HEK293 (cell line): ENCODE measurements around the gene XPO1.

ENCODE experiments used
- ATF2 ChIP-seq: fragments of 450-650 bp; formaldehyde crosslinking; IDR thresholded peaks from 2 replicates; pipeline ENCODE4 v1.5.1; 2016; ENCODE audit warnings: missing biosample characterization, missing genetic modification characterization, low read depth
- BCL11A ChIP-seq: fragments of 450-650 bp; formaldehyde crosslinking; IDR thresholded peaks from 2 replicates; pipeline ENCODE4 v1.5.1; 2016; ENCODE audit warnings: low read depth, missing biosample characterization, missing genetic modification characterization
- GLIS1 ChIP-seq: fragments of 450-650 bp; formaldehyde crosslinking; IDR thresholded peaks from 2 replicates; pipeline ENCODE4 v1.5.1; 2016; ENCODE audit warnings: missing biosample characterization, missing genetic modification characterization
- GLIS2 ChIP-seq: fragments of 450-650 bp; formaldehyde crosslinking; IDR thresholded peaks from 2 replicates; pipeline ENCODE4 v1.5.1; 2016; ENCODE audit warnings: missing biosample characterization, missing genetic modification characterization
- HOXA7 ChIP-seq: sonication (generic); formaldehyde crosslinking; IDR thresholded peaks from 2 replicates; pipeline ENCODE4 v1.8.1; 2022; ENCODE audit warnings: missing genetic modification reagents, borderline replicate concordance
- KLF9 ChIP-seq: fragments of 450-650 bp; formaldehyde crosslinking; IDR thresholded peaks from 2 replicates; pipeline ENCODE4 v1.5.1; 2016; ENCODE audit warnings: missing biosample characterization, missing genetic modification characterization, low read depth
- MZF1 ChIP-seq: fragments of 450-650 bp; formaldehyde crosslinking; IDR thresholded peaks from 2 replicates; pipeline ENCODE4 v1.5.1; 2017; ENCODE audit warnings: missing biosample characterization, missing genetic modification characterization, borderline replicate concordance
- PRDM2 ChIP-seq: fragments of 450-650 bp; formaldehyde crosslinking; IDR thresholded peaks from 2 replicates; pipeline ENCODE4 v1.5.1; 2016; ENCODE audit warnings: missing biosample characterization, missing genetic modification characterization, borderline replicate concordance
- SETDB1 ChIP-seq: IDR thresholded peaks from one replicate; pipeline ENCODE4 v1.6.1; 2017; ENCODE audit warnings: mild to moderate bottlenecking, low read length, moderate library complexity, mixed read lengths; ENCODE audit not compliant: insufficient read length
- ZBTB26 ChIP-seq: fragments of 450-650 bp; formaldehyde crosslinking; optimal IDR thresholded peaks from 2 replicates; pipeline ENCODE3; 2016; ENCODE audit warnings: missing biosample characterization, mild to moderate bottlenecking, missing genetic modification characterization
- ZNF10 ChIP-seq: fragments of 450-650 bp; formaldehyde crosslinking; IDR thresholded peaks from 2 replicates; pipeline ENCODE4 v1.5.1; 2017; ENCODE audit warnings: missing biosample characterization, missing genetic modification characterization
- ZNF121 ChIP-seq: fragments of 450-650 bp; formaldehyde crosslinking; IDR thresholded peaks from 2 replicates; pipeline ENCODE4 v1.5.1; 2016; ENCODE audit warnings: missing biosample characterization, missing genetic modification characterization
- ZNF155 ChIP-seq: fragments of 450-650 bp; formaldehyde crosslinking; IDR thresholded peaks from 2 replicates; pipeline ENCODE4 v1.5.1; 2016; ENCODE audit warnings: missing biosample characterization, missing genetic modification characterization
- ZNF169 ChIP-seq: fragments of 450-650 bp; formaldehyde crosslinking; IDR thresholded peaks from 2 replicates; pipeline ENCODE4 v1.5.1; 2016; ENCODE audit warnings: missing biosample characterization, missing genetic modification characterization
- ZNF341 ChIP-seq: fragments of 450-650 bp; formaldehyde crosslinking; IDR thresholded peaks from 2 replicates; pipeline ENCODE4; 2016; ENCODE audit warnings: low read depth, missing biosample characterization, missing genetic modification characterization
- ZNF350 ChIP-seq: fragments of 450-650 bp; formaldehyde crosslinking; IDR thresholded peaks from 2 replicates; pipeline ENCODE4 v1.5.0; 2017; ENCODE audit warnings: missing biosample characterization, mild to moderate bottlenecking, missing genetic modification characterization
- ZNF362 ChIP-seq: fragments of 450-650 bp; formaldehyde crosslinking; IDR thresholded peaks from 2 replicates; pipeline ENCODE4 v1.5.1; 2016; ENCODE audit warnings: missing biosample characterization, missing genetic modification characterization
- ZNF366 ChIP-seq: fragments of 450-650 bp; formaldehyde crosslinking; conservative IDR thresholded peaks from 2 replicates; pipeline ENCODE4 v1.5.1; 2016; ENCODE audit warnings: missing biosample characterization, missing genetic modification characterization
- ZNF473 ChIP-seq: fragments of 450-650 bp; formaldehyde crosslinking; IDR thresholded peaks from 2 replicates; pipeline ENCODE4 v1.5.1; 2017; ENCODE audit warnings: missing biosample characterization, missing genetic modification characterization
- ZNF544 ChIP-seq: fragments of 450-650 bp; formaldehyde crosslinking; IDR thresholded peaks from 2 replicates; pipeline ENCODE4 v1.5.0; 2017; ENCODE audit warnings: missing biosample characterization, missing genetic modification characterization
- ZNF621 ChIP-seq: fragments of 450-650 bp; formaldehyde crosslinking; IDR thresholded peaks from 2 replicates; pipeline ENCODE4 v1.5.1; 2017; ENCODE audit warnings: missing biosample characterization, missing genetic modification characterization
- ZNF658 ChIP-seq: fragments of 450-650 bp; formaldehyde crosslinking; IDR thresholded peaks from 2 replicates; pipeline ENCODE4; 2016; ENCODE audit warnings: missing biosample characterization, missing genetic modification characterization
- ZNF785 ChIP-seq: fragments of 450-650 bp; formaldehyde crosslinking; IDR thresholded peaks from 2 replicates; pipeline ENCODE4 v1.5.1; 2016; ENCODE audit warnings: missing biosample characterization, missing genetic modification characterization
- ZNF791 ChIP-seq: fragments of 450-650 bp; formaldehyde crosslinking; IDR thresholded peaks from 2 replicates; pipeline ENCODE4 v1.5.1; 2016; ENCODE audit warnings: missing biosample characterization, missing genetic modification characterization
- ZNF830 ChIP-seq: fragments of 450-650 bp; IDR thresholded peaks from 2 replicates; pipeline ENCODE4 v1.5.0; 2018; ENCODE audit warnings: missing biosample characterization, missing genetic modification characterization, low read depth, mild to moderate bottlenecking, moderate library complexity
- ZSCAN16 ChIP-seq: fragments of 450-650 bp; formaldehyde crosslinking; IDR thresholded peaks from 2 replicates; pipeline ENCODE4 v1.5.1; 2016; ENCODE audit warnings: missing biosample characterization, missing genetic modification characterization
- TF ChIP-seq, protein P1 (sequence below): fragments of 450-650 bp; formaldehyde crosslinking; IDR thresholded peaks from 2 replicates; pipeline ENCODE4 v1.5.1; 2016; ENCODE audit warnings: missing biosample characterization, missing genetic modification characterization
- TF ChIP-seq, protein P2 (sequence below): fragments of 450-650 bp; formaldehyde crosslinking; IDR thresholded peaks from 2 replicates; pipeline ENCODE4 v1.5.1; 2016; ENCODE audit warnings: missing biosample characterization, missing genetic modification characterization

The XPO1 gene

GRCh38 chr2:61537277-61537949 lies 743 bp downstream of the XPO1 start (continued):
- TF ChIP-seq, protein P1, sequence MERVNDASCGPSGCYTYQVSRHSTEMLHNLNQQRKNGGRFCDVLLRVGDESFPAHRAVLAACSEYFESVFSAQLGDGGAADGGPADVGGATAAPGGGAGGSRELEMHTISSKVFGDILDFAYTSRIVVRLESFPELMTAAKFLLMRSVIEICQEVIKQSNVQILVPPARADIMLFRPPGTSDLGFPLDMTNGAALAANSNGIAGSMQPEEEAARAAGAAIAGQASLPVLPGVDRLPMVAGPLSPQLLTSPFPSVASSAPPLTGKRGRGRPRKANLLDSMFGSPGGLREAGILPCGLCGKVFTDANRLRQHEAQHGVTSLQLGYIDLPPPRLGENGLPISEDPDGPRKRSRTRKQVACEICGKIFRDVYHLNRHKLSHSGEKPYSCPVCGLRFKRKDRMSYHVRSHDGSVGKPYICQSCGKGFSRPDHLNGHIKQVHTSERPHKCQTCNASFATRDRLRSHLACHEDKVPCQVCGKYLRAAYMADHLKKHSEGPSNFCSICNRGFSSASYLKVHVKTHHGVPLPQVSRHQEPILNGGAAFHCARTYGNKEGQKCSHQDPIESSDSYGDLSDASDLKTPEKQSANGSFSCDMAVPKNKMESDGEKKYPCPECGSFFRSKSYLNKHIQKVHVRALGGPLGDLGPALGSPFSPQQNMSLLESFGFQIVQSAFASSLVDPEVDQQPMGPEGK (tag by site-specific recombination) = peak; percentile 29; the same call in 1 of the 2 replicates
- TF ChIP-seq ZSCAN16 (tag by site-specific recombination) (no peak), ZNF658 (tag by site-specific recombination) (no peak), ATF2 (tag by site-specific recombination) (no peak), GLIS2 (tag by site-specific recombination) (peak; percentile 53; the same call in 1 of the 2 replicates), ZNF121 (no peak), ZNF473 (tag by site-specific recombination) (no peak), ZNF169 (tag by site-specific recombination) (no peak), ZNF830 (tag by site-specific recombination) (no peak), ZNF785 (no peak), ZBTB26 (tag by site-specific recombination) (peak; percentile 60), ZNF544 (no peak), ZNF155 (no peak), ZNF10 (tag by site-specific recombination) (no peak), PRDM2 (no peak), ZNF621 (tag by site-specific recombination) (no peak), ZNF341 (tag by site-specific recombination) (no peak), HOXA7 (no peak), ZNF362 (no peak), BCL11A (tag by site-specific recombination) (no peak), SETDB1 (no peak), ZNF791 (tag by site-specific recombination) (no peak), ZNF366 (tag by site-specific recombination) (no peak), ZNF350 (no peak), KLF9 (no peak), GLIS1 (tag by site-specific recombination) (no peak), MZF1 (tag by site-specific recombination) (peak; percentile 48; the same call in 1 of the 2 replicates)
- TF ChIP-seq, protein P2, sequence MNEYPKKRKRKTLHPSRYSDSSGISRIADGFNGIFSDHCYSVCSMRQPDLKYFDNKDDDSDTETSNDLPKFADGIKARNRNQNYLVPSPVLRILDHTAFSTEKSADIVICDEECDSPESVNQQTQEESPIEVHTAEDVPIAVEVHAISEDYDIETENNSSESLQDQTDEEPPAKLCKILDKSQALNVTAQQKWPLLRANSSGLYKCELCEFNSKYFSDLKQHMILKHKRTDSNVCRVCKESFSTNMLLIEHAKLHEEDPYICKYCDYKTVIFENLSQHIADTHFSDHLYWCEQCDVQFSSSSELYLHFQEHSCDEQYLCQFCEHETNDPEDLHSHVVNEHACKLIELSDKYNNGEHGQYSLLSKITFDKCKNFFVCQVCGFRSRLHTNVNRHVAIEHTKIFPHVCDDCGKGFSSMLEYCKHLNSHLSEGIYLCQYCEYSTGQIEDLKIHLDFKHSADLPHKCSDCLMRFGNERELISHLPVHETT (tag by site-specific recombination) = no peak
